GM12892 (cell line): ENCODE data around the gene ADCY4.
A peak's percentile ranks its signal among the peaks of the same experiment; 100 is the strongest.
"Not testable (repeated sequence)": the region's sequence is repeated elsewhere in the genome, so short reads cannot be mapped to it uniquely, and the experiment has no call there.

Source experiments
- DNase-seq: peaks from one replicate; pipeline ENCODE4 v3.0.0; 2011; ENCODE audit not compliant: insufficient read length
- FAIRE-seq: peaks from 2 replicates; lab custom pipeline; 2011; peaks lifted over from hg19 to GRCh38; lab: Jason Lieb, UNC
- POLR2A ChIP-seq: IDR thresholded peaks from 2 replicates; pipeline ENCODE4 v1.6.1; 2011; ENCODE audit warnings: low read depth, low read length, control low read depth
- POLR2AphosphoS5 ChIP-seq: IDR thresholded peaks from 2 replicates; pipeline ENCODE4 v1.6.1; 2011; ENCODE audit warnings: low read depth, low read length, control low read depth
- TAF1 ChIP-seq: IDR thresholded peaks from 2 replicates; pipeline ENCODE4 v1.6.1; 2011; ENCODE audit warnings: low read depth, mild to moderate bottlenecking, control low read depth, low read length, borderline replicate concordance

Gene ADCY4

DNA sequence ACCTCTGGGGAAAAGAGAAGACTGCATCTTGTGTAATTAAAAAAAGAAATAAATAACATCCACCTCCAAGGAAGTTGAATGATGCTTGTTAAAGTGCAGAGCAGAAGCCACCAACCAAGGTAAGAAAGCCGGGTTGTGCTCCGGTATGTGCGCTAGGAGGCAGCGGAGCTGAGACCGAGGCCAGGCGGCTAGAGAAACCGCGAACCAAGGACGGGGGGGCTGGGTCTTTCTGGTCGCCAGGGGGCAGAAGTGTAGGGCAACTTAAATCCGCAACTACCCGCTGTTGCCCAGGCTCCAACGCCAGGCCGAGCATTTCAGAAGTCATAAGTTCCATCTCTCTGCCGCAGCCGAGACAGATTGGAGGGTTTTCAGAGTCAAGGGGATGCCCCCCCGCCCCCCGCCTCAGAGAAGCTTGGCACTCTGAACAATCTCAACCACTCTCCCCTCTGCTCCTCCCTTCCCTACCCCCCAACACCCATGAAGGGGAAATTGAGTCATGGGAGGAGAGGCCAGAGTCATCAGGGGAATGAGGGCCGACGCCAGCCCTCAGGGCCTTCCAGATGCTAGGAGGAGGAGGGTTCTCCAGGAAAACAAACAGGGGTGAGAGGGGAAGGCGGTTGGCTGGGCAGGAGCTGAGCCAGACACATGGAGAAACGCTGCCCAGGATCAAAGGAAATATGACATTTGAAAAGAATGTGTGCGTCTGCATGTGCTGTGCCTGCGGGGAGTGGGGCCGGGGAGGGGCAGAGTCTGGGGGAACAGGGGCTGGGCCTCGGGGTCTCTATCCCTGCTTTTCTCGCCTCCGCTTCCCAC, 30.9 kb upstream of the ADCY4 start:
- TF ChIP-seq POLR2A (no peak), POLR2AphosphoS5 (no peak), TAF1 (no peak)
- peak; percentile 77 for FAIRE-seq
- no peak for DNase-seq

GRCh38 chr14:24364841-24365240, 30.0 kb upstream of the ADCY4 start:
- no peak for FAIRE-seq
- DNase-seq, result no peak
- TF ChIP-seq POLR2AphosphoS5, result no peak
- no peak for TF ChIP-seq POLR2A
- no peak for TF ChIP-seq TAF1

GRCh38 chr14:24363401-24363800, 28.5 kb upstream of the ADCY4 start:
- TF ChIP-seq POLR2A (no peak), POLR2AphosphoS5 (no peak), TAF1 (no peak)
- FAIRE-seq, result no peak
- DNase-seq, result no peak

GRCh38 chr14:24362241-24362960, 27.5 kb upstream of the ADCY4 start:
- no peak for FAIRE-seq
- TF ChIP-seq POLR2A (no peak), TAF1 (no peak), POLR2AphosphoS5 (no peak)
- DNase-seq, result no peak

- DNase-seq (no peak), FAIRE-seq (no peak)
- TF ChIP-seq TAF1 (no peak), POLR2A (no peak), POLR2AphosphoS5 (no peak)
These were observed 26.5 kb upstream of the ADCY4 start for GRCh38 chr14:24361326-24361725.

- DNase-seq, result no peak
- no peak for FAIRE-seq
- TF ChIP-seq POLR2AphosphoS5 (no peak), POLR2A (no peak), TAF1 (no peak)
These were observed 25.4 kb upstream of the ADCY4 start for GRCh38 chr14:24360281-24360680.

DNA sequence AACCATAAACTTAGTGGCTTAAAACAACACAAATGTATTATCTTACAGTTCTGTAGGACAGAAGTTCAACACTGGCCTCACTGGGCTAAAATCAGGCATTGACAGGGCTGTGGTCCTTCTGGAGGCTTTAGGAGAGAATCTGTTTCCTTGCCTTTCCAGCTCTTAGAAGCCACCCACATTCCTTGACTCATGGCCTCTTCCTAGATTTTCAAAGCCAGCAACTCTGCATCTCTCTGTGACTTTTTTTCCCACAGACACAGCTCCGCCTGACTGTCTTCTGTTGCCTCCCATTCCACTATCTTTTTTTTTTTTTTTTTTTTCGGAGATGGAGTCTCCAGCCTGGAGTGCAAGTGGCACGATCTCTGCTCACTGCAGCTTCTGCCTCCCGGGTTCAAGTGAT, 21.3 kb upstream of the ADCY4 start:
- TF ChIP-seq POLR2AphosphoS5, result no peak
- no peak for TF ChIP-seq TAF1
- no peak for TF ChIP-seq POLR2A
- FAIRE-seq, result no peak
- no peak for DNase-seq

DNA sequence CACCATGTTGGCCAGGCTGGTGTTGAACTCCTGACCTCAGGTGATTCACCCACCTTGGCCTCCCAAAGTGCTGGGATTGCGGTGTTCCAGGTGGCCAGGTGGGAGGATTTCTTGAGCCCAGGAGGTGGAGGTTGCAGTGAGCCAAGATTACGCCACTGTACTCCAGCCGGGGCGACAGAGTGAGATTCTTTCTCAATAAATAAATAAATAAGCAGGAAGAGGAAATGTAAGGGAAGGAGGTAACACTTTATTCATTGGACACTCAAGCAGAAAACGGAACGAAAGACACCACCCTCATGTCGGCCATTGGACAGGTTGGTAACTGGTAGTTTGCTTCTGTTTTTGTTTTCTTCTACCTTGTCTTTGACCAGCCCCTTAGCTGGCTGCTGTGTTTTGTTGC, 20.1 kb upstream of the ADCY4 start:
- FAIRE-seq, result no peak
- TF ChIP-seq POLR2A, result no peak
- TF ChIP-seq TAF1, result no peak
- no peak for TF ChIP-seq POLR2AphosphoS5
- no peak for DNase-seq

GRCh38 chr14:24354482-24354825, 19.6 kb upstream of the ADCY4 start:
- DNase-seq, FAIRE-seq: not testable (repeated sequence)

DNA sequence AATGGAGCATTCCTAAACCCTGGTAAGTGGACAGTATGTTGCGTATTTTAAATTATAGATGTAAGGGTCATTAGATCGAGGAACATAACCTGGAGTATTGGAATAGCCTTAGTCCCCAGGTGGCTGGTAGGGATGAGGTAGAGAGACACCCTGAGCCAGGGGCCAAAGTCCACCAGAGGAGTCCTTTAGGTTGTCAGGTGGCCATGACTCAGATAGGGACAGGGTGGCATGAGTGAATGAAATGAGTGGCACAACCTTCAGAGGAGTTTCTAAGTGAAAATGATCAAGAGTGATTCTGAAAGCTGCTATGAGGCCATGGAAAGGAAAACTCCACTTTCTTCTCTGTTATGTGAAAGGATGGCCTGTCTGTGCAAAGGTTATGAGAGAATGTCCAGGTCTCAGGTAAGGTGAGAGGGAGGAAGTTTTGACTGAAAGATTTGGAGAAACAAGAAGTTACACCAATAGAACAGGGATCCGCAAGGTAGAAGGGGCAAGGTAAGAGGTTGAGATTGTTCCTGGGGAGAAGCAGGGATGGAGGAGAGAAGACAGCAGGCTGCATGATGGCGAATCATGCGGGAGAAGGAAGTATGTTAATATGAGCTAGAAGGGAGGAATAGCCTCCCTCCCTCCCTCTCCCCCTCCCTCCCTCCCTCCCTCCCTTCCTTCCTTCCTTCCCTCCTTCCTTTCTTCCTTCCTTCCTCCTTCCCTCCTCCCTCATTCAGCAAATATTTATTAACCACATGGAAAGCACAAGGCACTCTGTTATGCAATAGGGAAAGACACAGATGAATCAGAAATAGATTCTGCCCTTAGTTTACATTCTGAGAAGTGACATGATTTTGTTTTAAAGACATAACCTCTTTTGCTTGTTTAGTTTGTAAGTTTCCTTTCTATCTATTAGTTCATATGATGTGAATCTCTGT, 18.9 kb upstream of the ADCY4 start:
- DNase-seq, result no peak
- no peak for FAIRE-seq
- TF ChIP-seq POLR2A (no peak), TAF1 (no peak), POLR2AphosphoS5 (no peak)

DNA sequence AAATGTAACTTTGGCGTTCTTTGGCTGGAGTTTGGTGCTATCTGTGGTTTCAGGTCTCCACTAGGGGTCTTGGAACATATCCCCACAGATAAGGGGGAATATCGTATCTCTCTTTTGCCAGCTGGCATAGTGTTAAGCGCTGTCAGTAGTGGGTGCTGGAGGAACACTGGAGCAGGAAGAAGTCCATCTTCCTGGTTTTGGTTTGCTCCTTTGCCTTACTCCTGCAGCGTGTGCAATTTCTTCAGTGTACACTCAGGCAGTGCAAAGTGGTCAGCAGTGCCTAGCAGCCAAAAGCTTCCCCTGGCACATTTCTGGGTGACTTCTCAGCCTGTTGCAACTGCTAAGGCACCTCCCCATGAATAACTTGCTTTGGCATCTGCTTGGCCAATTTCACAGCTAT, 16.6 kb upstream of the ADCY4 start:
- FAIRE-seq, result no peak
- no peak for DNase-seq
- TF ChIP-seq TAF1 (no peak), POLR2A (no peak), POLR2AphosphoS5 (no peak)

- no peak for FAIRE-seq
These were observed 14.9 kb upstream of the ADCY4 start for GRCh38 chr14:24349742-24350141.

More at GRCh38 chr14:24349742-24350141, 14.9 kb upstream of the ADCY4 start:
- no peak for DNase-seq
- TF ChIP-seq TAF1 (no peak), POLR2AphosphoS5 (no peak), POLR2A (no peak)
